ENCODE data around the gene TRIP13.
"Not testable (repeated sequence)": the region's sequence is repeated elsewhere in the genome, so short reads cannot be mapped to it uniquely, and the experiment has no call there.

Gene TRIP13, protein sequence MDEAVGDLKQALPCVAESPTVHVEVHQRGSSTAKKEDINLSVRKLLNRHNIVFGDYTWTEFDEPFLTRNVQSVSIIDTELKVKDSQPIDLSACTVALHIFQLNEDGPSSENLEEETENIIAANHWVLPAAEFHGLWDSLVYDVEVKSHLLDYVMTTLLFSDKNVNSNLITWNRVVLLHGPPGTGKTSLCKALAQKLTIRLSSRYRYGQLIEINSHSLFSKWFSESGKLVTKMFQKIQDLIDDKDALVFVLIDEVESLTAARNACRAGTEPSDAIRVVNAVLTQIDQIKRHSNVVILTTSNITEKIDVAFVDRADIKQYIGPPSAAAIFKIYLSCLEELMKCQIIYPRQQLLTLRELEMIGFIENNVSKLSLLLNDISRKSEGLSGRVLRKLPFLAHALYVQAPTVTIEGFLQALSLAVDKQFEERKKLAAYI

DNA sequence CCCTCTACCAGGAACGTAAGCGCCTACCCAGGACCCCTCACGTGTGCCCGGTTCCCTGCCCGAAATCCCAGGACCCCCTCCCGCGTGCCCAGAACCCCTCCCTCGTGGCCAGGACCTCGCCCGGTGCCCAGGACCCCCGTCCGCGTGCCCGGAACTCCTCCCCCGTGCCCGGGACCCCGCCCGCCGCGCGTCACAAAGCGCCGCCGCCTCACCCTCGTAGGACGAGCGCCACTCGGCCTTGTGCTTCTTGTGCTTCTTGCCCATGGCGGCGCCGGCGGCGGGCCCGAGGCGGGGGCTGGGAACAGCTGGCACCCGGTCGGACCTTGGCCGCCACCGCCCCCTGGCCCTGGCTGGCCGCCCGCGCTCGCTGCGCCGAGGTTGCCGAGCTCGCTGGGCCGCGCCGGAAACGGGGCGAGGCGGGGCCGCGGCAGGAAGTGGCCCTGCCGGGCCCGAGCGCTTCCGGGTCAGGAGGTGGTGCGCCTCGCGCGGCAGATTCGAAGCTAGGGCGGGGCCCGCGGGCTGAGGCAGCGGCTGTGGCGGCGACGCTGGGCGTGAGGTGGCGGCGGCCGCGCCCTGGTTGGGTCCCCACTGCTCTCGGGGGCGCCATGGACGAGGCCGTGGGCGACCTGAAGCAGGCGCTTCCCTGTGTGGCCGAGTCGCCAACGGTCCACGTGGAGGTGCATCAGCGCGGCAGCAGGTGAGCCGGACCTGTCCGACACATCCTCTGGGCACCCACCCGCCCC is at the start of gene TRIP13, which contains the start of gene BRD9:
TRIP13 (plus strand) TSS at position 491 of the 743 bp plus-strand sequence; CDS start at position 606, 115 bp downstream.
BRD9 (minus strand) TSS at position 408 of the 743 bp plus-strand sequence; CDS start at position 264, 144 bp downstream.
- TF ChIP-seq EZH2phosphoT487 (IDR thresholded peaks at IDR 0.05; ENCODE audit: borderline replicate concordance, low read length) (no peak), CTCF (IDR thresholded peaks at IDR 0.05; ENCODE audit: low read depth, low read length, poor library complexity, severe bottlenecking) (no peak)
- no peaks in the 10 kb centered on the region for H4K20me1 ChIP-seq (ENCODE audit: control insufficient read depth, insufficient read depth, low read depth, low read length)
- H3K4me3 ChIP-seq (ENCODE audit: low read length): peak within 1 kb of the TSS; percentile 95
- peaks cover 83% of the 10 kb centered on the region for H3K36me3 ChIP-seq (ENCODE audit: control insufficient read depth, low read length)
- no peaks in the 10 kb centered on the region for H3K9me3 ChIP-seq (ENCODE audit: control insufficient read depth, insufficient read depth, low read length)
- no peaks in the 10 kb centered on the region for H3K27me3 ChIP-seq (ENCODE audit: control insufficient read depth, low read length)
- H3K4me1 ChIP-seq (ENCODE audit: control insufficient read depth, low read length): peaks cover 24% of the 10 kb centered on the region
- H3K79me2 ChIP-seq (ENCODE audit: control insufficient read depth, low read length): peaks cover 94% of the 10 kb centered on the region
- H3F3A ChIP-seq (ENCODE audit: control insufficient read depth, insufficient read depth): no peaks in the 10 kb centered on the region
- peak within 1 kb of the TSS; percentile 52 for H3K27ac ChIP-seq (ENCODE audit: low read depth, low read length)
- H3K9me2 ChIP-seq (replicated peaks; ENCODE audit: control insufficient read depth, low read length): no peaks in the 10 kb centered on the region
- H3K4me2 ChIP-seq (ENCODE audit: low read length): peak within 1 kb of the TSS; percentile 80

DNA sequence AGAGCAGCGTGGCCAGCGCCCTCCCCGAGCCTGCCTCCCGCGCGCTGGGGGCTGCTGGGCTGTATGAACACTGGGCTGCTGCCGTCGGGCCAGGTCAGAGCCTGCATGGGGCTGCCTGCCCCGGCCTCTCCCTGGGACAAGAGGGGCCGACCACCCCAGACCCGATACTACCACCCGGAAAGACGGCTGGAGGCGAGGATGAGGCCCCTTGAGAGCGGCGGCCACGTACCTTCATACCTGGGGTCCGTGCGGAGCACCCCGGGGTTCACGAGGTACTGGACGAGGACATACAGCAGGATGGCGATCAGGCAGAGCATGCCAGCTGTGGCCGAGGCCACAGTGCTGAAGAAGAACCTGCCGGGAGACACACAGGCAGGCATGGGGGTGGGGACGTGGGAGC is 49.3 kb upstream of the TRIP13 start:
- not testable (repeated sequence) for H3K27ac ChIP-seq (ENCODE audit: low read depth, low read length); H3F3A ChIP-seq (ENCODE audit: control insufficient read depth, insufficient read depth); H3K4me2 ChIP-seq (ENCODE audit: low read length); H3K9me3 ChIP-seq (ENCODE audit: control insufficient read depth, insufficient read depth, low read length); H4K20me1 ChIP-seq (ENCODE audit: control insufficient read depth, insufficient read depth, low read depth, low read length); H3K4me1 ChIP-seq (ENCODE audit: control insufficient read depth, low read length); H3K27me3 ChIP-seq (ENCODE audit: control insufficient read depth, low read length); H3K9me2 ChIP-seq (replicated peaks; ENCODE audit: control insufficient read depth, low read length); H3K4me3 ChIP-seq (ENCODE audit: low read length); H3K36me3 ChIP-seq (ENCODE audit: control insufficient read depth, low read length); H3K79me2 ChIP-seq (ENCODE audit: control insufficient read depth, low read length)

DNA sequence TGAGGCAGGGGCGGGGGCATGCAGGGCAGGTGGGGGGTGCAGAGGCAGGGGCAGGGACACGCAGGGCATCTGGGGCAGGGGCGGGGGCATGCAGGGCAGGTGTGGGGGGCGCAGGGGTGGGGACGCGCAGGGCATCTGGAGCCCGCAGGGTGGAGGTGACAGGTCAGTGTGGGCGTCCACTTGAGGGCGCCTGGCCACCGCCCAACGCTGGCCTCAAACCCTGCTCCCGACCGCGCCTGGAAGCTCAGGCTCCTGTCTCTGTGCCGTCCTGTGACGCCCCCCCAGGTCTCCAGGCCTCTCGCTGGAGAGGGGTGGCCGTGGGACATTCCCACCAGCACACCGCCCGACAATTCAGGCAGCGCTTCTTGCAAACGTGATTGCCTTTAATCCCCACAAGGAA is 48.8 kb upstream of the TRIP13 start:
- H3K9me2 ChIP-seq (replicated peaks; ENCODE audit: control insufficient read depth, low read length); H3K4me1 ChIP-seq (ENCODE audit: control insufficient read depth, low read length); H3K79me2 ChIP-seq (ENCODE audit: control insufficient read depth, low read length); H3K27me3 ChIP-seq (ENCODE audit: control insufficient read depth, low read length); H3K36me3 ChIP-seq (ENCODE audit: control insufficient read depth, low read length); H3F3A ChIP-seq (ENCODE audit: control insufficient read depth, insufficient read depth); H3K4me3 ChIP-seq (ENCODE audit: low read length); H3K9me3 ChIP-seq (ENCODE audit: control insufficient read depth, insufficient read depth, low read length); H4K20me1 ChIP-seq (ENCODE audit: control insufficient read depth, insufficient read depth, low read depth, low read length); H3K27ac ChIP-seq (ENCODE audit: low read depth, low read length); H3K4me2 ChIP-seq (ENCODE audit: low read length): not testable (repeated sequence)

DNA sequence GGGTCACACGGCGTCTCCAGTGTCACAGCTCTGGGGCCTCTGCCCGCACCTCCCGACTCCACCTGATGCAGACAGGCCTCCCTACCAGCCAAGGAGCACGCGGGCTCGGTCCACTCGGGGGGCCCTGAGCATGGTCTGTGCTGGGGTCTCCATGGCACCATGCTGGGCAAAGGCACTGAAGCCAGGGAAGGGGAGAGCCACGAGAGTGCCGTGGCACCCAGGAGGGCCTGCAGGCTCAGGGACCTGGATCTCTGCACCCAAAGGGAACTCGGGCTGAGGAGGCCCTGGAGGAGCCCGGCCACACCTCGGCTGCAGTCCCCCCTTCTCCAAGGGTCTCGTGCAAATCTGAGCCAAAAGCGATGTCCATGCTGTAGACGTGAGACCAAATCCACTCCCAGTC is 48.3 kb upstream of the TRIP13 start:
- not testable (repeated sequence) for H3K79me2 ChIP-seq (ENCODE audit: control insufficient read depth, low read length); H3K9me3 ChIP-seq (ENCODE audit: control insufficient read depth, insufficient read depth, low read length); H3K27ac ChIP-seq (ENCODE audit: low read depth, low read length); H3K4me1 ChIP-seq (ENCODE audit: control insufficient read depth, low read length); H3K9me2 ChIP-seq (replicated peaks; ENCODE audit: control insufficient read depth, low read length); H4K20me1 ChIP-seq (ENCODE audit: control insufficient read depth, insufficient read depth, low read depth, low read length); H3K27me3 ChIP-seq (ENCODE audit: control insufficient read depth, low read length); H3K4me3 ChIP-seq (ENCODE audit: low read length); H3K36me3 ChIP-seq (ENCODE audit: control insufficient read depth, low read length); H3F3A ChIP-seq (ENCODE audit: control insufficient read depth, insufficient read depth); H3K4me2 ChIP-seq (ENCODE audit: low read length)

- H4K20me1 ChIP-seq (ENCODE audit: control insufficient read depth, insufficient read depth, low read depth, low read length); H3K27me3 ChIP-seq (ENCODE audit: control insufficient read depth, low read length); H3K79me2 ChIP-seq (ENCODE audit: control insufficient read depth, low read length); H3K36me3 ChIP-seq (ENCODE audit: control insufficient read depth, low read length); H3K27ac ChIP-seq (ENCODE audit: low read depth, low read length); H3K9me3 ChIP-seq (ENCODE audit: control insufficient read depth, insufficient read depth, low read length); H3K4me3 ChIP-seq (ENCODE audit: low read length); H3K4me1 ChIP-seq (ENCODE audit: control insufficient read depth, low read length); H3K9me2 ChIP-seq (replicated peaks; ENCODE audit: control insufficient read depth, low read length); H3F3A ChIP-seq (ENCODE audit: control insufficient read depth, insufficient read depth); H3K4me2 ChIP-seq (ENCODE audit: low read length): not testable (repeated sequence)
These were observed 47.5 kb upstream of the TRIP13 start for GRCh38 chr5:845031-845675.

DNA sequence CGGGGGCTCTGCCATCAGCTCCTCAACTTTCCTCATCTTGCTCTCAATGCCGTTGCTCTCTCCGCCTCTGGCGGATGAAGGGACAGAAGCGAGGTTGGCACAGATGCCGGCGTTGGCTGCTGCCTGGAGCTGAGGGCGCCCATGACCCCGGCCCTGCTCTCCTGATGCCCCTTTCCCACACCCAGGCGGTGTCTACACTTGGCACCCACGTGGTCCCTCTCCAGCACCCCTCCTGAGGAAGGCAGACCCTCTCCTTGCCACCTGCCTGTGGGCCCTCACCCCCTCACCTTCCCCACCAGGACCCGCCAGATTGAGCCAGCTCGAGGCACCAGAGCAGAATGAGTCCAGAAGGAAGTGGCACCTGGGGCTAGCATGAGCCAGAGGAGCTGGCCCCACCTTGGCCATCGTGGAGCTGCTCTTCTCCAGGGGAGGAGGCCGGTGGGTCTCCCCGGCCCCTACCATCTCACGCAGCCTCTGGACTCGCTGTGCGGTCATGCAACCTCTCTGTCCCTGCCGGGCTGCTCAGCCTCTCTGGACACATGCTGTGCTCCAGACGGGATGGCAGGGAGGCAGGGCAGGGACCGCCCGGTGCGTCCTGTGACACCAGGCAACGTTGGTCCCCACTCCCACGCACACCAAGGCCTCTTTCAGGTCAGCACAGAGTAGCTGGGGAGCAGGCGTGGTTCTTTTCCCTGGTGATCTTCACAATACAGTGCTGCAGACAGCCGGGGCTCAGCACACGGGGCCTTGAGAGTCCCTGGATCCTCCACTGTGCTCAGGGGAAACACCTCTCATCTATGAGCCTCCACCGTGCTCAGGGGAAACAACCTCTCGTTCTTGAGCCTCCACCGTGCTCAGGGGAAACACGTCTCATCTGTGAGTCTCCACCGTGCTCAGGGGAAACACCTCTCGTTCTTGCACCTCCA is 46.7 kb upstream of the TRIP13 start:
- not testable (repeated sequence) for H3F3A ChIP-seq (ENCODE audit: control insufficient read depth, insufficient read depth); H3K9me3 ChIP-seq (ENCODE audit: control insufficient read depth, insufficient read depth, low read length); H3K36me3 ChIP-seq (ENCODE audit: control insufficient read depth, low read length); H3K4me2 ChIP-seq (ENCODE audit: low read length); H3K9me2 ChIP-seq (replicated peaks; ENCODE audit: control insufficient read depth, low read length); H3K27ac ChIP-seq (ENCODE audit: low read depth, low read length); H3K4me1 ChIP-seq (ENCODE audit: control insufficient read depth, low read length); H3K27me3 ChIP-seq (ENCODE audit: control insufficient read depth, low read length); H4K20me1 ChIP-seq (ENCODE audit: control insufficient read depth, insufficient read depth, low read depth, low read length); H3K4me3 ChIP-seq (ENCODE audit: low read length); H3K79me2 ChIP-seq (ENCODE audit: control insufficient read depth, low read length)
